Suppressor macrophage treated with lipopolysaccharide for 1 hour (primary cell): Measurements from ENCODE around the gene ETFRF1.

Experiments
- DNase-seq, 3 donors: peaks; one replicate each; pipeline ENCODE4 v3.0.0-alpha.2; 2020 to 2022

Gene ETFRF1

DNA sequence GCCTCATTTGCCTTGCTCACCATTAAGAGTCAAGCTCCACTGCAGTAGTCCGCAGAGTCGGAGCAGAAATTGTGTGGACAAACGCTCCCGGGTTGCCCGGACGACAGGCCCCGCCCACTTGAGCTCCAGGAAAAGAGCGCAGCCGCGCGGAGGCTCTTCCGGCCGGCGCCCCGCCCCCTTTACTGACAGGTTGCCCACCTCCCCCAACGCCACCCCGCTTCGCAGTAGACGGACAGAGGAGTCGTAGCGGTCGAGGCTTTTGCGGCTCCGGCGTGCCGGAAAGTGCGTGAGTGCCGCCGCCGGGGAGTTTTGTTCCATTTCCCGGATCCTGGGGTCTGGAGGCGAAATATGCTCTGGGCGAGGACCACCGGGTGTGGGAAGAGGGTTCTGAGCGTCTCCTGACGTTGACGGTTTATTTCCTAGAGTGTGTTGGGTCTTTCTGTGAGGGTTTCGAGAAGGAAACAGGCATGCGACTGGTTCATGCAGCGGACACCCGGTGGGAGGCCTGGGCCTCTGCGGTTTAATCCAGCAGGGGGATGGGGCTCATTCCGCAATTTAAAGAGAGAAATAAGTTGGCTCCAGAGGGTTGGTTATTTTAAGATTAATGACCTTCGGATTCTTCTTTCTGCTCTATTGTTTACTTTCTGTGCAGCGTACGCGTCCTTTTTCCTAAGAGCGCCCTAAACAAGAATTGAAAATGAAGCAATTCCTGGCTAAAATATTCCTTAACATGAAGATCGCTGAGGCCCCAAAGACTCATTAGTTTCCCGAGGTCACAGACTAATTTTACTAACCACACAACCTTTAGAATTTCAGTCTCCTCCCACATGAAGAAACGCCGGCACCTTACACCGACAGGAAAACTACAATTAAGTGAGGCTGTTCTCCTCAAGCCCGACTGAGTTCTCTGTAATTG is at the start of gene ETFRF1, which contains the start of gene DNAI7:
Gene ETFRF1, plus strand, starts transcription at position 182 of the 916 bp plus-strand sequence. CDS start 8,720 bp downstream, outside the sequence.
Gene DNAI7, minus strand, starts transcription at position 105 of the 916 bp plus-strand sequence. Its CDS starts 82 bp downstream, at position 23.
- peak; percentile 95 to 99 (median 97) for DNase-seq

DNA sequence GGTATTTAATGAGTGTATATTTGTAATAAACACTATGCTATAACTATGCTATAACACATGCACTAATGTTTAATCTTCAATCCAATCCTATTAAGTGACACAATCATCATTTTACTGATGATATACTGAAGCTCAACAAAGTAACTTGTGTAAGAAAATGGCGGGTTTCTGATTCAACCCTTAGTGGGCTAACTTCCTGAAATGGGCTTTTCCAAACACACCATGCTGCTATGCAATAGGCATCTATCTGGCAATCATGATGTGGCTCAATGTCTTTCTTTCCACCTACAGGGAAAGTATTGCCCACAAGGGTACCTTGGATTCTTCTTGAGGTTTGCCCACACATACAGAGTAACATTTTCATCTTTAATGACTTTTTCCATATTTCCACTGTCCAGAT is 48.4 kb upstream of the ETFRF1 start:
- peak; percentile 29 to 40 (median 40) for DNase-seq

GRCh38 chr12:25151476-25151875 is 43.6 kb upstream of the ETFRF1 start:
- DNase-seq: peak; percentile 54 to 68 (median 58)

DNA sequence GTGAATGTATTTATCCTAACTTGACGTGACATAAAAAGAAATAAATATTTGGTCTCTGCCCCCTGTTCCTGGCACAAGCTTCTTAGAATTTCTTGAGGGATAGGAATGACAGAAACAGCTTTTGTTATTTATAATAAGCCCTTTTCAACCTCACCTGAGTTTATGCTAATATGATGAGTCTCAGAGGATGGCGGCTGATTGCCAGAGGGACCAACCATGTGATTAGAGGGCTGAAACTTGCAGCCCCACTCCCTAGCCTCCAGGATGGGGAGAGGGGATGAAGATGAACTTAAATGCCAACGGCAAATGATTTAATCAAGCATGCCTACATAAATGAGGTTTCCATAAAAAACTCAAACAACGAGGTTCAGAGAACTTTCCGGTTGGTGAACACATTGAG is 43.0 kb upstream of the ETFRF1 start:
- no peak for DNase-seq

DNA sequence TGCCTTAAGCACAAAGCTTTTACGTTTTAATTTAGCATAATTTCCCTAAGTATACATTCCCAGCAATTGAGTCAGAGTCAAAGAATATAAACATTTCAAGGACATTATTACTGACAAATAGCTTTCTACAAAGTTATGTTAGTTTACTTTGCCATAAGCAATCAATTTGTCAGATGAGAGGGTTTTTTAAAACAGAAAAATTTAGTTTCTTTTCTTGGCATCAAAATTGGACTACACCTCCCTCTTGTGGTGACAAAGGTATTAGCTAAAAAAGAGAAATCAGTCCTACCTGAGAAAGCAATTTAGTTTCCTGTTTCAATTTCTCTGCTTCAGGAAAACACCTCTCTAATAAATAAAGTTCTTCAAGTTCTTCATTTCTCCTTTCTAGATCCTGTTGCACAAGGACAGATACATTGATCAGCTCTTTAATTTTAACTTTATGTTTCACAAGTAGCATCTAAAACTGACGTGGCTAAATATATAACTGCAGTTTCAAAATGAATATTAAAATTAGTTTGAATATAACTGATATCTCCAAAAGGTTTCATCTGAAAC is 39.9 kb upstream of the ETFRF1 start:
- peak; percentile 16 to 49 (median 45) for DNase-seq

- DNase-seq: peak; percentile 6 to 60 (median 44)
Observed at GRCh38 chr12:25156061-25156460, 39.0 kb upstream of the ETFRF1 start.

GRCh38 chr12:25162866-25163265 is 32.2 kb upstream of the ETFRF1 start:
- no peak for DNase-seq

- DNase-seq: no peak
Observed at GRCh38 chr12:25182765-25183164, 12.3 kb upstream of the ETFRF1 start.

DNA sequence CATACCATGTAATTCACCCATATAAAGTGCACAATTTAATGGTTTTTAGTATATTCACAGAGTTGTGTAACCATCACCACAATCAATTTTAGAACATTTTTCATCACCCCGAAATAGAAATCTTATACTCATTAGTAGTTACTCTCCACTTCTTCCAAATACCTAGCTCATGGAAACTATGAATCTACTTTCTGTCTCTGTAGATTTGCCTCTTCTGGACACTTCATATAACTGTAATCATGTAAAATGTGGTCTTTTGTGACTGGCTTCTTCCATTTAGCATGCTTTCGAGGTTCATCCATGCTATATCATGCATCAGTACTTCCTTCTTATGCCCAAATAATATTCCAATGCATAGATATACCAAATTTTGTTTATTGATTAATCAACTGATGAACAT is 10.9 kb upstream of the ETFRF1 start:
- DNase-seq: no peak

DNA sequence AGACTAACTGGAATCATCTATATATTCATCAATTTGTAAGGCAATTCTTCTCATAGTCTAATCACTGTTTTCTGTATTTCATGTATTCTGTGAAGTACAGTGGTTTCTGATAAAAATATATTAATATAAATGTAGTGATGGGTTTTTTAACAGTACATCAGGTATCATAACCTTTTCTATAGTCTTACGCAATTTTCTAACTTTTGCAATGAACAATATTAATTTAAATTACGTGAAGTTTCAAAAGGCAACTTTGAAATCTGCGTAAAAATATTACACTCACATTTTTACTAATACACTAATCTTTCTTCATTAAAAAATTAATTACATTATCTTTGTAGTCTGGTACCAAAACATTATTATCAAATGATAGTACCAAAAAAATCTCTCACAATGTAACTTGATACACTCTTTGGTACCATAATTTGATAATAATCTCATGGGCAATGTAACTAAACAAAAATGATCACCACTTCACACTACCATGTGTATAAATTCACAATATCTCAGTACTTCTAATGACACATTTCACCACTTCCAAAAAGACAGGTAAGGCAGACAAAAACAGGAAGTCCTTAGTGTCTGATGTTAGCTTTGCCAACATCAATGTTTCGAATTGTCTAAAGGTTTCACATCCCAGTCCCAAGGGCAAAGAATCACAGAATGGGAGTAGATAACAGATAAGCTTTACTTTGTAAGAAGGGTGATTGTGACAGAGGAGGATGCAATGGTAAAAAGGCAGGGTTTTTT is 8.8 kb upstream of the ETFRF1 start:
- DNase-seq: no peak

DNA sequence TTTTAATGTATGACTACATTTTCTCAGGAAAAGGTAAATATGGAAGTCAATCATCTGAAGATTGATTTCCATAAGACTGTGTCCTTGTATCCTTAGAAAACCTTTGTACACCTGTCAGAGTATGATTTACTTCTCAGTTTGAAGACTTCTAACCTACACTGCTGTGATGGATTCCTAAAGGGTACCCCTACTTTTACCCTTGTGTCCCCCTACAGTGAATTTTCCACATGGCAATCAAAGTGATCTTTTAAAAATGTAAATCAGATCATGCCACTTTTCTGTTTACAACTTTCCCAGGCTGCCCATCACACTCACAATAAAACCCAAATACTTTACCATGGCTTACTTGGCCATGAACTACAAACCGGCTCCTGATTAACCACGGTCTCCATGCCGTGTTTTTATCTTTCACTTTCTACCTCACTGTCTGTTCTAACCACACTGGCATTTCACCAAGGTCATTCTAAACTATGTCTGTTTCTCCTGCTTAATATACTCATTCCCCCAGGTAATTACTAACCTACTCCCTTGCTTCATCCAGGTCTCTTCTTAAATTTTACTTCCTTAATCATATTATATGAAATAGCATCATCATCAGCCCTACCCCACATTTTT is 8.1 kb upstream of the ETFRF1 start:
- DNase-seq: no peak

DNA sequence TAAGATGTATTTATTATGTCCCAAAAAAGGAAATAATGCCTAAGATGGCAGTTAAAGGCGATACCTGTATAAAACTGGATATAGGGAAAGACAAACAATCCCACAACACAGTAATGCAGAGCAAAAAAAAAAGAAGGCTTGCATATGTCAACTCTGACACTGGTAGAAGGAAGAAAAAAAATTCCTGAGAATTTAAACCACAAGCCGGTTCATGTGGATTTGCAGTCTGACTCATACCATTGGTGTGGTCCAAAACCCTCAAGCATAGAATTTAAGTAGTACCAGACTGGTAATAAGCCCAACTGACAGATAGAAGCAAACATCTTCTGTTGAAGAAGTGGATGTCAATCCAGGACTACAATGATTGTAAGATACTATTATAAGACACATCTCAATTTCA is 7.3 kb upstream of the ETFRF1 start:
- DNase-seq: no peak

DNA sequence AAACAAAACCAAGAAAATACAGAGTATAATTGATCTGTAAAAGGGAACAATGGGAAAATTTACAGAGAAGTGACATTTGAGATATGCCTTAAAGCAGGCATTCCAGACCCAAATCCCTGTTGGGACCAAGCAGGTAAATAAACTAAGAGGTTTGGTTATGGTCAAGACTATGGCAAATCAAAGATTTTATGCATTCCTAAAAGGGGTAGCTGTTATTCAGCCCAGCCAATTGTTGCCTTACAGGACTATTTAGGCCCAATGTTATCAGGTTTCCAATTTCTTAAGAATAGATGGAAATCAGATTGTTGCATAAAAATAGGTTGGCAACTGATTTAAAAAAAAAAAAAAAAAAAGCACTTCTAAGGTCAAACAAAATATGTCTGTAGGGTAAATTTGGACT is 5.4 kb upstream of the ETFRF1 start:
- DNase-seq: no peak

DNA sequence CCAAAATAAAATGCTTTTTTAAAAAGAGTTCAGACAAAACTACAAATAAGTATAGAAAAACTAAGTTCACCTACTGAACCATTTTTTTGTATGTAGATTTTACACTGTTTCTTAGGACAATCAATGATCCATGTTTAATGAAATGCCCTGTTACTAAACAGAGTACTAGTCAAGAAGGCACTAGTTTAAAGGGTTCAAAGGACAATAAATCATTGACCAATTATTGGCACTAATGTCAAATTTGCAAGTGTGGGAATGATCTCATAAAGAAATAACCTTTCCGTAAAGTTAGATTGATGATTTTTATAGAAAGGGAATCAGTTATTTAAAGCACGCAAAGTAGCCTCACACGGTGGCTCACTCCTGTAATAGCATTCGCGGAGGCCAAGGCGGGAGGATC is 4.2 kb upstream of the ETFRF1 start:
- DNase-seq: no peak

DNA sequence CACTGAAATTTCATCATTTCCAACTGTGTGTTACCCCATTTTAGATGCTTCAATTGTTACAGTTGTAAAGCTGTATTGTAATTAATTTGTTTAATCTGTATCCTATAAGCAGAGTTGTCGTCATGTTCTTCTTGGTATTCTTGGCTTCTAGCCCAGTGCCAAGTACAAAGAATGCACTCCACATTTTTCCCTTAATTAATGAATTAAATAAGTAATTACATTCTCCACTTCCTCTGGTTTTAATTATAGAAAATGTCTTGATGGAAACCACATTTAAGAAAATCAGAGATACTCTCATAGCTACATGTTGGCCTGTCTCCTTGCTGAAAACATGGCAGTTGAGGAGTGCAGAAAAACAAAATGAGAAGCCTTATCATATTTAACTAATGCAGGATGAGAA is 823 bp upstream of the ETFRF1 start:
- no peak for DNase-seq

GRCh38 chr12:25194722-25195055 is 348 bp upstream of the ETFRF1 start:
- DNase-seq: no peak

- DNase-seq: peak in 2 of 3 donors; percentile 26 to 28
Observed at GRCh38 chr12:25197608-25198007, 2.6 kb downstream of the ETFRF1 start.

DNA sequence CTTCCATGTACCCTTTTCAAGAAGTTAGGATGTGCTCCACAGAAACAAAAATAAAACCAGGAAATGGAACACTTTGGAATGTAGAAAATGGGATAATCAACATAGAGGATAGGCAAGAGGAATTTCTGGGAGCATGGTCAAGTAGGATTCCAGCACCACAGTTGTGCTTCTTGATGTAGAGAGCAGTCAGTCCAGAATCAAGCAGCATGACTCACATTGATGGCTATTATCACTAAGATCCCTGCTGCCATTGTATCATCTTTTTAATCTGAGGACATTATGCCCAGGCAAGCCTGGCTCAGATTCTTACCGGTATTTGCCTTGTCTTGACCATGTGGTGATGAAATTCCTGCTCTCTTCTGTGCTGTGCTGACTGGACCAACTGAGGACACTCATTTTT is 5.7 kb downstream of the ETFRF1 start:
- no peak for DNase-seq

GRCh38 chr12:25202137-25202536 is 7.1 kb downstream of the ETFRF1 start:
- DNase-seq: no peak

- no peak for DNase-seq
Observed at GRCh38 chr12:25207411-25207810, 12.4 kb downstream of the ETFRF1 start.

- no peak for DNase-seq
Observed at GRCh38 chr12:25207846-25208245, 12.8 kb downstream of the ETFRF1 start.

DNA sequence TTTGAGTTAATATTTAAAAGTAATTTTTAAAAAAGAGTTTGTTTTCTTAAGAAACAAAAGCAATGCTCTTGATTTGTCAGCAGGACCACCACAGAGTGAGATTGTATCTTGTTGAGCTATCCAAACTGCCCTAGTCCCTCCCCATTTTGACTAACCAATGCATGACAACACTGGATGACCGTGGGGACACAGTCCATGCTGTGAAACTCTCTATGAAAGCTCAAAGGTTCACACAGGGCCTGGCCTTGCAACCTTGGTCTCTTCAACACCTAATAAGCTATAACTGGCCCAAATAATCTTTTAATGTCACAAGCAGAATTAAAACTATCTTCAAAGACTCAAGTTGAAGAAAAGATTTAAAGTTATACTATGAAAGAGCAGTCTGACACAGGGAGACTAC is 13.5 kb downstream of the ETFRF1 start:
- no peak for DNase-seq

DNA sequence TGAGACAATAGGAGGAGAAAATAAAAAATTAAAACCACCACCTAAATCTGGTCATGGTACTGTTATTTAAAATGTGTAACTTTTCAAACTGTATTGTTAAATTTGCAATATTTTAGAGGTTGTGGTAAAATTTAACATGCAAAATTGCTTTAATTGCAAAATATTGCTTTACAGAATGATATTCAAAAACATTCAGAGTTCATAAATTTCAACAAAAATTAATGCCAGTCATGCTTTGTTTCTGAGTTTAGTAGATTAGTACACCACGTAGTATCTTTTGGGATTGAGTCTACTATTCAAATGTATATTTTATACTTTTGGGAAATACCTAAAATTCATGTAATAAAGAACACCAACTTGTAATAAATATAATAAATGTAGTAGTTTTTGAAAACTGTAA is 18.3 kb downstream of the ETFRF1 start:
- DNase-seq: no peak
